ENCODE results near the gene WDR1.
A peak's percentile ranks its signal among the peaks of the same experiment; 100 is the strongest.

WDR1 gene

DNA sequence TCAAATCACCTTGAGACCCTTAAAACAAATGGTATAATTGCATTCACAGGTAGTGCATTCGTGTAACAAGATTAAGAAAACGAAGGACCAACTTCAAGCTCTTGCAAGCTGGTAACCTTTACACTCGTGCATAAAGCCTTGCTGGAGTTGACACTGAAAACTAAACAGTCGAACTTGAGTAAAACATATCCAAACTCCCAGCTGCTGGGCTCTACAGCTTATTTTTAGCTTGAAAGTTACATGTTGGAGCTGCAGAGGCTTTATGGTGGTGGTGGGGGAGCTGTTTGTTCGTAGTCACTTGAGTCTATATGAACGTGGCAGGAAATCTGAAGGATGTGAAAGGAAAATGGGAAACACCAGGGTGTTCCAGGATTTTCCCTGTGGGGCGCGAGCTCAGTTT, 2.7 kb upstream of the WDR1 start:
- no peak for TF ChIP-seq EZH2phosphoT487 (conservative IDR thresholded peaks at IDR 0.05; ENCODE audit: low read length)
- TF ChIP-seq, protein P1, sequence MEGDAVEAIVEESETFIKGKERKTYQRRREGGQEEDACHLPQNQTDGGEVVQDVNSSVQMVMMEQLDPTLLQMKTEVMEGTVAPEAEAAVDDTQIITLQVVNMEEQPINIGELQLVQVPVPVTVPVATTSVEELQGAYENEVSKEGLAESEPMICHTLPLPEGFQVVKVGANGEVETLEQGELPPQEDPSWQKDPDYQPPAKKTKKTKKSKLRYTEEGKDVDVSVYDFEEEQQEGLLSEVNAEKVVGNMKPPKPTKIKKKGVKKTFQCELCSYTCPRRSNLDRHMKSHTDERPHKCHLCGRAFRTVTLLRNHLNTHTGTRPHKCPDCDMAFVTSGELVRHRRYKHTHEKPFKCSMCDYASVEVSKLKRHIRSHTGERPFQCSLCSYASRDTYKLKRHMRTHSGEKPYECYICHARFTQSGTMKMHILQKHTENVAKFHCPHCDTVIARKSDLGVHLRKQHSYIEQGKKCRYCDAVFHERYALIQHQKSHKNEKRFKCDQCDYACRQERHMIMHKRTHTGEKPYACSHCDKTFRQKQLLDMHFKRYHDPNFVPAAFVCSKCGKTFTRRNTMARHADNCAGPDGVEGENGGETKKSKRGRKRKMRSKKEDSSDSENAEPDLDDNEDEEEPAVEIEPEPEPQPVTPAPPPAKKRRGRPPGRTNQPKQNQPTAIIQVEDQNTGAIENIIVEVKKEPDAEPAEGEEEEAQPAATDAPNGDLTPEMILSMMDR (IDR thresholded peaks at IDR 0.05; ENCODE audit: insufficient read depth, low read length, poor library complexity, severe bottlenecking) = no peak
- Histone ChIP-seq H3K9me3 (ENCODE audit: insufficient read depth, low read length) (no peaks in the 10 kb centered on the region), H3K79me2 (ENCODE audit: insufficient read depth, low read length) (peaks cover 19% of the 10 kb centered on the region), H3K4me3 (ENCODE audit: insufficient read depth, low read length, poor library complexity, severe bottlenecking) (no peak overlapping the region), H3F3A (ENCODE audit: insufficient read depth) (no peaks in the 10 kb centered on the region), H3K27me3 (ENCODE audit: low read length) (no peaks in the 10 kb centered on the region), H3K36me3 (ENCODE audit: low read length) (peaks cover 10% of the 10 kb centered on the region), H3K27ac (ENCODE audit: low read depth, low read length) (no peak overlapping the region), H3K9ac (ENCODE audit: low read length) (no peak overlapping the region), H3K4me2 (ENCODE audit: low read depth, low read length, poor library complexity, severe bottlenecking) (no peak overlapping the region), H4K20me1 (ENCODE audit: low read depth, low read length) (peaks cover 7% of the 10 kb centered on the region; the same call in 1 of the 2 replicates), H3K9me2 (replicated peaks; ENCODE audit: insufficient read depth, low read length) (no peaks in the 10 kb centered on the region), H2AFZ (ENCODE audit: low read depth, low read length, severe bottlenecking) (no peak overlapping the region)

DNA sequence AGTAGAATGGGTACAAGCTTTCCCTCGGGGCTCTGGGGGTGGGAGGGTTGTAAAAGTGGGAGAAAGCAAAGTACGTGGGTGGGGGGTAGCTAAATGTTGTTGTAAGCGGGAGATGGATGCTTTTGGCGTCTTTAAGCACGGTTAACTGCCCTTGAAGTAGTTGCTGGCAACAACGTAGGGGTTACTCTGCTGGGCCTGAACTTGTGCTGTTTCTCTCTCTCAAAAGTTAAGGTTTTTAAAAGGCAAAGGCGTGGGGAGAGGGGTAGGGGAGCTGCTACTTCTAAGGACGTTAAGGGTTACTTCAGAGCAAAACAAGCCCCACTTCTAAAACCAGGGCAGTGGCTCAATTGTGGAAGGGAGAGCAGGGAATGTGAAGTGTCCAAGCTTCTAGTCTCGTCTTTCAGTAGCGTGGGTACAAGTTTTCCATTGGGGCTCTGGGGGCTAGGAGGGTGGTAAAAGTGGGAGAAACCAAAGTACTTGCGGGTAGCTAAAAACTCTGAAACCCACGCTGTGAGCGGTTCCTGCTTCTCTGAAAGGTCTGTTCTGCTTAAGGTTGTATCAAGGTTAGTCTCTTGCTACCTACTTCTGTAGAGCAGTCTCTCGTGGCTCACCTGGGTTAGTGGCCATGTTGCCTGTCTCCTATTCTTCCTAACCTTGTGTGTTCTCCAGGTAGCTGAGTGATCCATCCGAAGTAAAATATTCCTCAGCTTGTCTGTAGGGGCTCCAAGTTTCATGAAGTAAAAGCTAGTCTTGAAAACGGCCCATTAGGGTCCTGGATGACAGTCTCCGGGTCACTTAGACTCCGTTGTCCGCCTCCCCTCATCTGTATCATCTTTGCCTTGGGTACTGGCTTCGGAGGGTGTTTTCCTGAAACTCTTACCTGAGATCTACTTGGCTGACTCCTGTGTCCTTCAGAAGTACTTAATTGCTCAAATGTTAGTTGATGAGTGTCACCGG, 1.7 kb upstream of the WDR1 start:
- Histone ChIP-seq H3K79me2 (ENCODE audit: insufficient read depth, low read length) (peaks cover 29% of the 10 kb centered on the region), H3K9me2 (replicated peaks; ENCODE audit: insufficient read depth, low read length) (no peaks in the 10 kb centered on the region), H3K36me3 (ENCODE audit: low read length) (peaks cover 16% of the 10 kb centered on the region), H3K9me3 (ENCODE audit: insufficient read depth, low read length) (no peaks in the 10 kb centered on the region), H3F3A (ENCODE audit: insufficient read depth) (no peaks in the 10 kb centered on the region), H3K4me2 (ENCODE audit: low read depth, low read length, poor library complexity, severe bottlenecking) (peak overlapping the region; percentile 64), H3K27ac (ENCODE audit: low read depth, low read length) (no peak overlapping the region), H3K9ac (ENCODE audit: low read length) (0 out of 2 replicates have a peak overlapping the region, but pooled peaks have one; percentile 90), H2AFZ (ENCODE audit: low read depth, low read length, severe bottlenecking) (no peak overlapping the region), H3K27me3 (ENCODE audit: low read length) (no peaks in the 10 kb centered on the region), H3K4me3 (ENCODE audit: insufficient read depth, low read length, poor library complexity, severe bottlenecking) (no peak overlapping the region), H4K20me1 (ENCODE audit: low read depth, low read length) (peaks cover 7% of the 10 kb centered on the region; the same call in 1 of the 2 replicates)
- no peak for TF ChIP-seq EZH2phosphoT487 (conservative IDR thresholded peaks at IDR 0.05; ENCODE audit: low read length)
- TF ChIP-seq, protein P1 (IDR thresholded peaks at IDR 0.05; ENCODE audit: insufficient read depth, low read length, poor library complexity, severe bottlenecking) = no peak

DNA sequence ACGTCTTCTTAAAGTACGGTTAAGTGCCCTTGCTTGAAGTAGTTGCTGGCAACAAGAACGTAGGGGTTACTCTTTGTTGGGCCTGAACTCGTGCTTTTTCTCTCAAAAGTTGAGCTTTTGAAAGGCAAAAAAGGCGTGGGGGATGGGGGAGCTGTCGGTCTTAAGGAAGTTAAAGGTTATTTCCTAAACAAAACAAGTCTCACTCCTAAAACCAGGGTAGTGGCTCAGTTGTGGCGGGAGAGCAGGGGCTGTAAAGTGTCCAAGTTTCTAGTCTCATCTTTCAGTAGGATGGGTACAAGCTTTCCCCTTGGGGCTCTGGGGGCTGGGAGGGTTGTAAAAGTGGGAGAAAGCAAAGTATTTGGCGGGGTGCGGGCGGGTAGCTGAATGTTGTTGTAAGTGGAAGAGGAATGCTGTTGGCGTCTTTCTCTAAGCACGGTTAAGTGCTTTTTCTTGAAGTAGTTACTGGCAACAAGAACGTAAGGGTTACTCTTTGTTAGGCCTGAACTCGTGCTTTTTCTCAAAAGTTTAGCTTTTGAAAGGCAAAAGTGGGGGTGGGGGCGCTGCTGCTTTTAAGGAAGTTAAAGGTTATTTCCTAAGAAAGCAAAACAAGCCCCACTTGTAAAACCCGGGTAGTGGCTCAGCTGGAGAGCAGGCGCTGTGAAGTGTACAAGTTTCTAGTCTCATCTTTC, 904 bp upstream of the WDR1 start:
- peaks cover 37% of the 10 kb centered on the region for H3K79me2 ChIP-seq (ENCODE audit: insufficient read depth, low read length)
- no peaks in the 10 kb centered on the region for H3K27me3 ChIP-seq (ENCODE audit: low read length)
- H3K9me3 ChIP-seq (ENCODE audit: insufficient read depth, low read length) = no peaks in the 10 kb centered on the region
- peak overlapping the region; percentile 59 for H3K4me3 ChIP-seq (ENCODE audit: insufficient read depth, low read length, poor library complexity, severe bottlenecking)
- TF ChIP-seq EZH2phosphoT487 (conservative IDR thresholded peaks at IDR 0.05; ENCODE audit: low read length) = no peak
- TF ChIP-seq, protein P1 (IDR thresholded peaks at IDR 0.05; ENCODE audit: insufficient read depth, low read length, poor library complexity, severe bottlenecking) = no peak
- H4K20me1 ChIP-seq (ENCODE audit: low read depth, low read length) = peaks cover 13% of the 10 kb centered on the region; the same call in 1 of the 2 replicates
- peak overlapping the region; percentile 44 for H2AFZ ChIP-seq (ENCODE audit: low read depth, low read length, severe bottlenecking)
- H3F3A ChIP-seq (ENCODE audit: insufficient read depth) = no peaks in the 10 kb centered on the region
- peaks cover 18% of the 10 kb centered on the region for H3K36me3 ChIP-seq (ENCODE audit: low read length)
- H3K9me2 ChIP-seq (replicated peaks; ENCODE audit: insufficient read depth, low read length) = no peaks in the 10 kb centered on the region
- H3K27ac ChIP-seq (ENCODE audit: low read depth, low read length) = peak overlapping the region; percentile 38
- peak overlapping the region; percentile 64 for H3K4me2 ChIP-seq (ENCODE audit: low read depth, low read length, poor library complexity, severe bottlenecking)
- peak overlapping the region; percentile 90 for H3K9ac ChIP-seq (ENCODE audit: low read length)

Data from SU-DHL-6 (cell line).